HCT116 (cell line): ENCODE data around the gene ACAD8.

Experiments used
- CBX3 ChIP-seq: IDR thresholded peaks from 2 replicates; pipeline ENCODE4 v1.6.1; 2012; ENCODE audit warnings: low read depth
- EZH2 ChIP-seq: fragments of 200-600 bp; sonication (generic); IDR thresholded peaks from 2 replicates; pipeline ENCODE4 v1.6.1; 2017; ENCODE audit warnings: antibody characterized with exemption, mixed run types
- JUND ChIP-seq: IDR thresholded peaks from 2 replicates; pipeline ENCODE4 v1.6.1; 2012
- MAX ChIP-seq: IDR thresholded peaks from 2 replicates; pipeline ENCODE4 v1.6.1; 2012
- POLR2A ChIP-seq: IDR thresholded peaks from 2 replicates; pipeline ENCODE4 v1.7.0; 2011; ENCODE audit warnings: borderline replicate concordance; ENCODE audit not compliant: insufficient read depth, insufficient read length; ENCODE audit errors: extremely low read depth
- POLR2AphosphoS5 ChIP-seq: IDR thresholded peaks from 2 replicates; pipeline ENCODE4 v1.6.1; 2011; ENCODE audit warnings: mild to moderate bottlenecking, low read depth, low read length, moderate library complexity
- RAD21 ChIP-seq: IDR thresholded peaks from 2 replicates; pipeline ENCODE4 v1.6.1; 2012; ENCODE audit warnings: low read depth, mild to moderate bottlenecking
- SIN3A ChIP-seq: IDR thresholded peaks from 2 replicates; pipeline ENCODE4 v1.6.1; 2012; ENCODE audit warnings: low read depth
- SP1 ChIP-seq: IDR thresholded peaks from 2 replicates; pipeline ENCODE4 v1.6.1; 2012; ENCODE audit warnings: low read depth
- SRF ChIP-seq: IDR thresholded peaks from 2 replicates; pipeline ENCODE4 v1.6.1; 2012; ENCODE audit warnings: low read depth
- ZFX ChIP-seq: fragments of 450-650 bp; IDR thresholded peaks from 2 replicates; pipeline ENCODE4 v1.6.1; 2017
- TF ChIP-seq, protein P1 (sequence below), 3 experiments: fragments of 200-600 bp in 1 of 3; sonication (generic) in 1 of 3; IDR thresholded peaks in 2 of 3; conservative IDR thresholded peaks in 1 of 3; 2 replicates each; pipeline ENCODE4 v1.5.1; 2012 to 2017; ENCODE audit warnings: low read depth in 2 of 3, low read length in 2 of 3, antibody characterized with exemption in 1 of 3, borderline replicate concordance in 1 of 3, control low read depth in 1 of 3, mild to moderate bottlenecking in 1 of 3, mixed read lengths in 1 of 3, mixed run types in 1 of 3, moderate library complexity in 1 of 3; ENCODE audit not compliant: insufficient read depth in 1 of 3

DNA sequence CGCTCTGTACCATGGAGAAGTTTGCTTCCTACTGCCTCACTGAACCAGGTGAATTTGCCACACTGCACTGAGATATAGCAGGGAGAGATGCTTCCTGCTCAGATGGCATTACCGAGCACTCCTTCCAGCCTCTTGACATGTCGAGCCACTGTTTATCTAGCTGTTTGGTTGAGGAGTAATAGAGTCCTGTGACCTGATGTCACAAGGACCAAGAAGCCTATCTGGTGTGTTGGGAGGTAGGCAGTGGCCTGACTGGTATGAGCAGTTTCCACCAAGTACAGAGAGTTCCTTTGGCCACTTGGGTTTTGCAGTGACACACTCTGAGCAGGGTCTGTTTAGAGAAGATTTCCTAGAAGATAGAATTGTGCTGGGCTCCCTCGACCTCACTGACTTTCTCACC, 5.2 kb downstream of the ACAD8 start:
- TF ChIP-seq, protein P1, sequence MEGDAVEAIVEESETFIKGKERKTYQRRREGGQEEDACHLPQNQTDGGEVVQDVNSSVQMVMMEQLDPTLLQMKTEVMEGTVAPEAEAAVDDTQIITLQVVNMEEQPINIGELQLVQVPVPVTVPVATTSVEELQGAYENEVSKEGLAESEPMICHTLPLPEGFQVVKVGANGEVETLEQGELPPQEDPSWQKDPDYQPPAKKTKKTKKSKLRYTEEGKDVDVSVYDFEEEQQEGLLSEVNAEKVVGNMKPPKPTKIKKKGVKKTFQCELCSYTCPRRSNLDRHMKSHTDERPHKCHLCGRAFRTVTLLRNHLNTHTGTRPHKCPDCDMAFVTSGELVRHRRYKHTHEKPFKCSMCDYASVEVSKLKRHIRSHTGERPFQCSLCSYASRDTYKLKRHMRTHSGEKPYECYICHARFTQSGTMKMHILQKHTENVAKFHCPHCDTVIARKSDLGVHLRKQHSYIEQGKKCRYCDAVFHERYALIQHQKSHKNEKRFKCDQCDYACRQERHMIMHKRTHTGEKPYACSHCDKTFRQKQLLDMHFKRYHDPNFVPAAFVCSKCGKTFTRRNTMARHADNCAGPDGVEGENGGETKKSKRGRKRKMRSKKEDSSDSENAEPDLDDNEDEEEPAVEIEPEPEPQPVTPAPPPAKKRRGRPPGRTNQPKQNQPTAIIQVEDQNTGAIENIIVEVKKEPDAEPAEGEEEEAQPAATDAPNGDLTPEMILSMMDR (IDR thresholded peaks at IDR 0.05 in 2 of 3, conservative IDR thresholded peaks at IDR 0.05 in 1 of 3; ENCODE audit: borderline replicate concordance in 1 of 3, insufficient read depth in 1 of 3, low read depth in 2 of 3, low read length in 2 of 3): no peak
- TF ChIP-seq EZH2 (no peak), SRF (no peak), POLR2A (no peak), SP1 (no peak), JUND (no peak), POLR2AphosphoS5 (no peak), CBX3 (no peak), MAX (no peak), RAD21 (no peak), SIN3A (no peak), ZFX (no peak)
